Spleen (tissue), 11 donors: Measurements from ENCODE around the gene CDS2. TPM values are rescaled to one million over a fixed set of nuclear protein-coding genes. Genes with fewer than 3 reads are reported as not detected.

ENCODE experiments used
- DNase-seq: peaks from one replicate; pipeline ENCODE4 v3.0.0-alpha.2; 2020
- H3K27ac ChIP-seq, 8 donors: fragments of 200-600 bp; sonication (generic) in 7 of 8; 1 replicate in 4 of 8; 2 replicates in 4 of 8; pipeline versions ENCODE4 v1.5.0 to v1.8.0; 2016 to 2021; ENCODE audit warnings: inconsistent platforms in 4 of 8, mild to moderate bottlenecking in 4 of 8, moderate library complexity in 1 of 8
- H3K27me3 ChIP-seq, 7 donors: fragments of 200-600 bp; sonication (generic) in 6 of 7; replicated peaks in 1 of 7; 1 replicate in 4 of 7; 2 replicates in 3 of 7; pipeline versions ENCODE4 v1.5.0 to v1.8.0; 2016 to 2021; ENCODE audit warnings: inconsistent platforms in 3 of 7, mild to moderate bottlenecking in 1 of 7
- H3K36me3 ChIP-seq, 6 donors: fragments of 200-600 bp; sonication (generic) in 5 of 6; 1 replicate in 4 of 6; 2 replicates in 2 of 6; pipeline versions ENCODE4 v1.5.0 to v1.8.0; 2016 to 2021; ENCODE audit warnings: inconsistent platforms in 2 of 6
- H3K4me1 ChIP-seq, 6 donors: fragments of 200-600 bp; sonication (generic) in 5 of 6; 1 replicate in 3 of 6; 2 replicates in 3 of 6; pipeline versions ENCODE4 v1.5.0 to v1.8.0; 2016 to 2021; ENCODE audit warnings: inconsistent platforms in 3 of 6
- H3K4me3 ChIP-seq, 8 donors: fragments of 200-600 bp; sonication (generic) in 7 of 8; 1 replicate in 4 of 8; 2 replicates in 4 of 8; pipeline versions ENCODE4 v1.5.0 to v1.8.0; 2016 to 2021; ENCODE audit warnings: inconsistent platforms in 4 of 8, mild to moderate bottlenecking in 4 of 8, moderate library complexity in 2 of 8
- H3K9me3 ChIP-seq, 8 donors: fragments of 200-600 bp; sonication (generic) in 7 of 8; 1 replicate in 4 of 8; 2 replicates in 4 of 8; pipeline versions ENCODE4 v1.5.0 to v1.8.0; 2016 to 2021; ENCODE audit warnings: inconsistent platforms in 4 of 8
- CTCF ChIP-seq, 11 experiments: fragments of 200-600 bp in 7 of 11; fragments of 450-650 bp in 4 of 11; sonication (generic) in 4 of 11; IDR thresholded peaks in 8 of 11; conservative IDR thresholded peaks in 3 of 11; 1 replicate in 7 of 11; 2 replicates in 4 of 11; pipeline versions ENCODE4 v1.4.0 to v1.8.0; 2016 to 2021; ENCODE audit warnings: antibody characterized with exemption in 11 of 11, inconsistent platforms in 4 of 11, mild to moderate bottlenecking in 1 of 11
- POLR2A ChIP-seq, 3 donors: fragments of 450-650 bp; IDR thresholded peaks; one replicate each; pipeline ENCODE4 v1.5.1; 2017; ENCODE audit warnings: antibody characterized with exemption in 3 of 3, mild to moderate bottlenecking in 1 of 3
- POLR2AphosphoS5 ChIP-seq, 3 donors: sonication (generic); formaldehyde crosslinking; IDR thresholded peaks; one replicate each; pipeline ENCODE4 v1.5.1; 2017; ENCODE audit warnings: antibody characterized with exemption in 3 of 3
- WGBS, 5 donors: extraction: QIAGEN DNeasy Blood & Tissue Kit in 3 of 5; methylation state at CpG; one replicate each; pipeline versions ENCODE4 v1.1.5 to v1.1.7; 2013 to 2018; 5-methylcytosine and 5-hydroxymethylcytosine counted together
- intact Hi-C: fragments of 100-400 bp; cut with DNase I; formaldehyde crosslinking; loops from one replicate; pipeline ENCODE4 v1.15.0; 2023; ENCODE audit warnings: low total_unique reads
- polyA plus RNA-seq, 3 donors: library from polyadenylated mRNA; stranded (reverse); fragments of 200-250 nt; gene quantifications; one replicate each; pipeline ENCODE4 v1.2.1, GENCODE V29; 2013
- total RNA-seq, 7 donors: library from RNA; depleted of rRNA in 3 of 7; stranded (reverse); fragments of >200 nt in 3 of 7; fragmentation: NEBNext Ultra II Directional in 4 of 7; extraction: Animal tissue kit (Norgen Biotek cat#: 25700) in 4 of 7; gene quantifications; one replicate each; pipeline versions ENCODE4 v1.1.0 to v1.2.1, GENCODE V29; 2016 to 2021
- donor health status: healthy with polysubstance abuse.
- donor health status: DM: no; HTN: no; CAD: no; lungs with moderate emphysema.
- donor health status: DM: no; HTN: no; CAD: no.
- donor health status: Bipolar disorder and iron deficiency.
- donor health status: healthy.
- donor health status: DM: no; HTN: no; CAD: no.
- donor health status: DM: yes; HTN: yes; CAD: no.

Gene CDS2
- total and polyA plus RNA-seq, 10 donors, result 6.9 to 61.8 (median 41.9) TPM

- no peaks in the 10 kb centered on the region for H3K9me3 ChIP-seq
- intact Hi-C loops, result loop anchor here (10.0 kb wide), 1 partner anchor 238 kb away; no protein-coding TSS in a partner anchor
- TF ChIP-seq POLR2AphosphoS5 (IDR thresholded peaks at IDR 0.05) (no peak), POLR2A (IDR thresholded peaks at IDR 0.05) (no peak), CTCF (IDR thresholded peaks at IDR 0.05 in 8 of 11, conservative IDR thresholded peaks at IDR 0.05 in 3 of 11) (no peak)
These were observed 80.3 kb downstream of the CDS2 start for GRCh38 chr20:5207138-5207537.

DNA sequence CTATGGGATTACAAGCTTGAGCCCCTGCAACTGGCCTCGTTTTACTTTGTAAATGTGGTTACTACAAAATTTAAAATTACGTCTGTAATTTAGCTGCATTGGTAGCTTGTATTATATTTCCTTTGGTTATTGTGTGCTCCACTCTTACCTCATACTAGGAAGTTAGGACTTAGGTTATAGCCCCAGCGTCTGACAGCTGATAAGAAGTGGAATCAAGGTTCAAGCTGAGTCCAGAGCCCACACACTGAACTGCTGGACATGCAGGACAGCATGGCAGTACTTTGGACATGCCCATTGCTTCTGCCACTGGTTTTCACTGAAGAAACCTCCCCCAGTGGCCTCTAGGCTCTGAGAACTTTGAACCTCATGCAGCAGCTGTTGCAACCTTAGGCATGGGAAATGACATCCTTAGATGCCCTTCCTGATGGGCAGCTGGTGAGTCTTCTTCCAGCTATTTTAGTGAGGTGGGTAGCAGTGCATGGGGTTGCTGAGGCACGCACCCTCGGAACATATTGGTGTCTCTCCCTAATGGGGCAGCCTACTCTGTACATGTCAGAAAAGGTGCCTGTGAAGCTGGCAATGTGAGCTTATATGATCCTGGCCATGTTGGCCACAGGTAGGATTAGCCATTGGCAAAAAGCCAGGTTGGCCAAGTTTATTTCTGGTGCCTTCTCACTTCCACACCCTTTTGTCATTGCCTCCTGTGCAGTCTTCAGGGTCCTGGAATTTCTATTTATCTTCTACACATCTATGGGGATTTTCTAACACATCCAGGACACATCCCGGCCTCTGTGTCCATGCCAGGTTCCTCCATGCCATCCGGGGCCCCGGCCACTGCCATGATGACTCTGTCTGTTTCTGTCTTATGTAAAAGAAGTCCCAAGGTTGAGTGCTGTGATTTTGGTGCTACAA is 85.3 kb downstream of the CDS2 start:
- Histone ChIP-seq H3K9me3 (no peaks in the 10 kb centered on the region), H3K4me3 (no peak overlapping the region), H3K27ac (no peak overlapping the region), H3K36me3 (peaks cover 0 to 10% (median 3%) of the 10 kb centered on the region in 6 donors), H3K4me1 (peaks cover 0 to 19% (median 7%) of the 10 kb centered on the region in 6 donors), H3K27me3 (no peaks in the 10 kb centered on the region)
- no peak for DNase-seq
- 89 to 96% (median 90%) methylated on average over 7 to 8 of the region's 8 CpGs for WGBS, 5 donors
- intact Hi-C loops, result no loop called here
- TF ChIP-seq CTCF (IDR thresholded peaks at IDR 0.05 in 8 of 11, conservative IDR thresholded peaks at IDR 0.05 in 3 of 11) (no peak), POLR2A (IDR thresholded peaks at IDR 0.05) (no peak), POLR2AphosphoS5 (IDR thresholded peaks at IDR 0.05) (no peak)

More at GRCh38 chr20:5207138-5207537, 80.3 kb downstream of the CDS2 start:
- H3K36me3 ChIP-seq, result peaks cover 0 to 4% (median 2%) of the 10 kb centered on the region in 6 donors
- no peak overlapping the region for H3K4me3 ChIP-seq
- no peak overlapping the region for H3K27ac ChIP-seq
- no peak for DNase-seq
- no peaks in the 10 kb centered on the region for H3K27me3 ChIP-seq
- H3K4me1 ChIP-seq, result peaks cover 0 to 8% (median 0%) of the 10 kb centered on the region in 6 donors

GRCh38 chr20:5212907-5213487 is 86.2 kb downstream of the CDS2 start:
- WGBS, 5 donors, result 88 to 93% (median 91%) methylated on average over 2 of the region's 2 CpGs
- intact Hi-C loops, result no loop called here
- DNase-seq, result no peak
- peaks cover 0 to 19% (median 7%) of the 10 kb centered on the region in 6 donors for H3K4me1 ChIP-seq
- H3K9me3 ChIP-seq, result no peaks in the 10 kb centered on the region
- peaks cover 0 to 10% (median 3%) of the 10 kb centered on the region in 6 donors for H3K36me3 ChIP-seq
- no peak overlapping the region for H3K27ac ChIP-seq
- TF ChIP-seq POLR2A (IDR thresholded peaks at IDR 0.05) (no peak), CTCF (IDR thresholded peaks at IDR 0.05 in 8 of 11, conservative IDR thresholded peaks at IDR 0.05 in 3 of 11) (no peak), POLR2AphosphoS5 (IDR thresholded peaks at IDR 0.05) (no peak)
- H3K27me3 ChIP-seq, result no peaks in the 10 kb centered on the region
- H3K4me3 ChIP-seq, result no peak overlapping the region

GRCh38 chr20:5214826-5215225 is 88.0 kb downstream of the CDS2 start:
- peaks cover 0 to 10% (median 3%) of the 10 kb centered on the region in 6 donors for H3K36me3 ChIP-seq
- no peak overlapping the region for H3K4me3 ChIP-seq
- intact Hi-C loops, result no loop called here
- H3K9me3 ChIP-seq, result no peaks in the 10 kb centered on the region
- H3K27ac ChIP-seq, result peak overlapping the region in 4 of 8 donors; percentile 17 to 61 (median 45)
- no peak for TF ChIP-seq CTCF (IDR thresholded peaks at IDR 0.05 in 8 of 11, conservative IDR thresholded peaks at IDR 0.05 in 3 of 11)
- no peak for TF ChIP-seq POLR2A (IDR thresholded peaks at IDR 0.05)
- H3K4me1 ChIP-seq, result peaks cover 0 to 19% (median 7%) of the 10 kb centered on the region in 6 donors
- no peaks in the 10 kb centered on the region for H3K27me3 ChIP-seq
- DNase-seq, result no peak
- 77 to 89% (median 87%) methylated on average over 3 of the region's 3 CpGs for WGBS, 5 donors
